A673 (cell line): ENCODE data around the gene NDUFV2. TPM values are rescaled to one million over a fixed set of nuclear protein-coding genes. Genes with fewer than 3 reads are reported as not detected.

Experiments used
- BruUV-seq: library from RNA; stranded (reverse); fragments of 400-500 nt; replicated peaks from 2 replicates; lab custom pipeline; 2021; lab: Mats Ljungman, UMichigan
- CTCF ChIA-PET: fragments of 300-600 bp; sonication (Branson Sonifier 250); formaldehyde crosslinking; loops from one replicate; lab custom pipeline; 2022; ENCODE audit warnings: antibody characterized with exemption; lab: Charles Lee
- POLR2A ChIA-PET: fragments of 300-600 bp; sonication (Branson Sonifier 250); formaldehyde crosslinking; loops from one replicate; lab custom pipeline; 2022; ENCODE audit warnings: antibody characterized with exemption; ENCODE audit not compliant: low non-redundant PET; lab: Charles Lee
- DNase-seq: peaks from one replicate; pipeline ENCODE4 v3.0.0-alpha.2; 2015; ENCODE audit warnings: low spot score
- H3K27ac ChIP-seq: fragments of 200-600 bp; sonication (generic); 2 replicates; pipeline ENCODE4 v1.5.1; 2016; ENCODE audit warnings: mixed run types, low read depth, mild to moderate bottlenecking, mixed read lengths, antibody characterized with exemption, low read length; ENCODE audit not compliant: poor library complexity, severe bottlenecking
- H3K27me3 ChIP-seq: fragments of 200-600 bp; sonication (generic); replicated peaks from 2 replicates; pipeline ENCODE4 v1.6.1; 2017; ENCODE audit warnings: mixed run types, low read depth, mild to moderate bottlenecking, mixed read lengths, antibody characterized with exemption, low read length; ENCODE audit not compliant: insufficient read depth, poor library complexity
- H3K36me3 ChIP-seq: fragments of 200-600 bp; sonication (generic); 2 replicates; pipeline ENCODE4 v1.6.1; 2016; ENCODE audit warnings: mixed run types, mild to moderate bottlenecking, mixed read lengths, antibody characterized with exemption, low read length; ENCODE audit not compliant: insufficient read depth, poor library complexity, severe bottlenecking
- H3K4me1 ChIP-seq: fragments of 200-600 bp; sonication (generic); 2 replicates; pipeline ENCODE4 v1.6.1; 2017; ENCODE audit warnings: mixed run types, mild to moderate bottlenecking, mixed read lengths, antibody characterized with exemption, low read length; ENCODE audit not compliant: insufficient read depth, poor library complexity, severe bottlenecking
- H3K4me3 ChIP-seq: fragments of 200-600 bp; sonication (generic); 2 replicates; pipeline ENCODE4 v1.5.1; 2016; ENCODE audit warnings: low read depth, mixed run types, mild to moderate bottlenecking, mixed read lengths, low read length; ENCODE audit not compliant: poor library complexity, severe bottlenecking
- H3K9me3 ChIP-seq: fragments of 200-600 bp; sonication (generic); 2 replicates; pipeline ENCODE4 v1.6.1; 2016; ENCODE audit warnings: mixed run types, low read depth, mild to moderate bottlenecking, mixed read lengths, antibody characterized with exemption, low read length; ENCODE audit not compliant: poor library complexity, severe bottlenecking
- CTCF ChIP-seq: fragments of 300-800, 200-600 bp; sonication (generic); conservative IDR thresholded peaks from 2 replicates; pipeline ENCODE4 v1.5.1; 2017; ENCODE audit warnings: low read depth, mild to moderate bottlenecking, antibody characterized with exemption, low read length, moderate library complexity, mixed read lengths
- EZH2 ChIP-seq: fragments of 200-600 bp; sonication (generic); IDR thresholded peaks from 2 replicates; pipeline ENCODE4 v1.6.1; 2017; ENCODE audit warnings: borderline replicate concordance, low read depth, mild to moderate bottlenecking, mixed read lengths, antibody characterized with exemption, low read length; ENCODE audit not compliant: poor library complexity, severe bottlenecking
- intact Hi-C: fragments of 100-400 bp; cut with micrococcal nuclease; formaldehyde crosslinking; loops from one replicate; pipeline ENCODE4 v1.10.0; 2022; ENCODE audit not compliant: unreplicated experiment
- total RNA-seq: library from RNA; stranded (reverse); gene quantifications from 2 replicates; pipeline ENCODE4 v1.2.3, GENCODE V29; 2021

The NDUFV2 gene
- total RNA-seq, 1 experiment from 2014 or later: 161 TPM

- CTCF ChIA-PET: interaction anchor here (0.7 kb wide), 1 partner anchor 14 kb away, joined by 5 read pairs; no protein-coding TSS in a partner anchor
- Histone ChIP-seq H3K4me3 (no peak overlapping the region), H3K9me3 (no peaks in the 10 kb centered on the region), H3K27ac (no peak overlapping the region), H3K36me3 (no peaks in the 10 kb centered on the region), H3K4me1 (no peaks in the 10 kb centered on the region), H3K27me3 (no peaks in the 10 kb centered on the region)
- intact Hi-C loops: no loop called here
- BruUV-seq: no TSS peak
- POLR2A ChIA-PET: no interaction called here
- no peak for DNase-seq
- no peak for TF ChIP-seq EZH2
- no peak for TF ChIP-seq CTCF
Observed at GRCh38 chr18:9065864-9066263, 36.6 kb upstream of the NDUFV2 start.

GRCh38 chr18:9066358-9066757 lies 36.1 kb upstream of the NDUFV2 start:
- Histone ChIP-seq H3K4me3 (no peak overlapping the region), H3K27me3 (no peaks in the 10 kb centered on the region), H3K9me3 (no peaks in the 10 kb centered on the region), H3K36me3 (no peaks in the 10 kb centered on the region), H3K4me1 (no peaks in the 10 kb centered on the region), H3K27ac (no peak overlapping the region)
- no TSS peak for BruUV-seq
- ChIA-PET POLR2A (no interaction called here), CTCF (no interaction called here)
- TF ChIP-seq EZH2: no peak
- TF ChIP-seq CTCF: no peak
- intact Hi-C loops: no loop called here
- DNase-seq: no peak

GRCh38 chr18:9066817-9067306 lies 35.6 kb upstream of the NDUFV2 start:
- BruUV-seq: no TSS peak
- intact Hi-C loops: no loop called here
- POLR2A ChIA-PET: no interaction called here

More at GRCh38 chr18:9066817-9067306, 35.6 kb upstream of the NDUFV2 start:
- no peak for DNase-seq
- Histone ChIP-seq H3K27ac (no peak overlapping the region), H3K4me3 (no peak overlapping the region), H3K36me3 (no peaks in the 10 kb centered on the region), H3K4me1 (no peaks in the 10 kb centered on the region), H3K27me3 (no peaks in the 10 kb centered on the region), H3K9me3 (no peaks in the 10 kb centered on the region)
- TF ChIP-seq CTCF: no peak
- CTCF ChIA-PET: no interaction called here
